HG03097 (cell line): ENCODE measurements around the gene TRIM45.
"Not testable (repeated sequence)": the region's sequence is repeated elsewhere in the genome, so short reads cannot be mapped to it uniquely, and the experiment has no call there.

Experiments used
- ATAC-seq: cut with Tn5 transposase; IDR thresholded peaks from one replicate; pipeline ENCODE4 v1.9.1; 2021; ENCODE audit not compliant: unreplicated experiment, low FRiP score

TRIM45 gene

DNA sequence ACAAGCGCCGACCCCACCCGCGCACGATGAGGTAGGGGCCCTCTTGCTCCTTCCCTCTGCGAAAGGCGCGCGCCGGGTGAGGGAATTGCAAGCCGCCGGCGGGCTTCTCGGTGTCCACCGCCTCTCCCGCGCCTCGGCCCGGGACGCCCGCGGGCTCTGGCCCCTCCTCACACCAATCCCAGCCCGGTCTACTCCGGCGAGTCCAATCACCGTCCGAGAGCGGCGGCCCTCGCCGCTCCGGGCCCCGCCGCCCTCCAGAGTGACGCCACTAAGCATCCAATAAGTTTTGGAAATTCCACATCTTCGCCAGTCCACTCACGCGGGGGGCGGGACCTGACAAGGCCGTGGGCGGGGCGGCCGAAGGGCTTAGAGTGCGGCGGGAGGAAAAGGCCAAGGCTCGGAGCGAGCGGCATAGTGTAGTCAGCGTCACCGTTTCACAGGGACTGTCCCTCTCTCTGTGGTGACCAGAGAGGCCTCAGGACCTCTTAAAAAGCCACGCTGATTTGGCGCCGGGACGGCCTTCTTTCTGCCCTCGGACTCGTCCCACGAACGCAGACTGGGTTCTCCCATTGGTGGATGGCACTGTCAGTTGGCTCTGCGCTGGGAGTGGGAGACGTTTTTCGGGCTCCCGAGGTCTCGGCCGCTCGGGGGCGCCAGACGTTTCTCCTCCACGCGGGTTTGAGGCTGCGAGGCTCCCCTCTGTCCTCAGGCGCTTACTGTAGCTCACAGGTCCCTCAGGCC, at the start of gene TRIM45:
Gene TRIM45 (minus strand): TSS at position 161 of the 741 bp plus-strand sequence. CDS start 548 bp downstream, outside the sequence.
- peak; percentile 92 for ATAC-seq

DNA sequence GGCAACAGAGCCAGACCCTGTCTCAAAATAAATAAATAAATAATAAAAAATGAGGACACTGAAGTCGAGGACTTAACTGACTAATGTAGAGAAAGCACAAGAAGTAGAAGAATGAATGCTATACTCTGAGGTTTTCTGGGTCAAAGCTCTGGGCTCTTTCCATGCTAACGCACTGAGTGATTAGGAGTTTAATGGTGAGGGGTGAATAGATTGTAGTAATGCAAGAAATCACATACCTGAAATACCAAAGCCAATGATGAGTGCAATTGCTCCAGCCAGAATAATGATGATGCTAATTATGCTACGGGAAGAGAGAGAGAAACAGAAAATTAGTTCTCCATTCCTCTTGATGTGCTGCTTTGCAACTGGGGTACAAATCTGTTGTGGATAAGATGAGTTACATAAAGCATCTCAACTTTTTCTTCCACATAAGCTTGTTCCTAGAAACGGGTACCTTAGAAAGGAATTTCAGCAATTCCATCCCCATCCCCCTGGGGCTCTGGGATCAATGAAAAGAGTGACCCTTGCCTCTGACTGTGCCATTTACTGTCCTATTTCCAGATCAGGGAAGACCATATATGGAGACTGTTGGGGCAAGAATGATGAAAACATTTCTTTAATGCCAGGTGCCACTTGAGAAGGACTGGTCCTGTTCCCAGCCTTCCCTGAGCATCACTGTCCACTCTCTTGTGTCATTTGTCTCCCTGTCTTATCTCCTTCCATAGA, 48.5 kb upstream of the TRIM45 start:
- no peak for ATAC-seq

DNA sequence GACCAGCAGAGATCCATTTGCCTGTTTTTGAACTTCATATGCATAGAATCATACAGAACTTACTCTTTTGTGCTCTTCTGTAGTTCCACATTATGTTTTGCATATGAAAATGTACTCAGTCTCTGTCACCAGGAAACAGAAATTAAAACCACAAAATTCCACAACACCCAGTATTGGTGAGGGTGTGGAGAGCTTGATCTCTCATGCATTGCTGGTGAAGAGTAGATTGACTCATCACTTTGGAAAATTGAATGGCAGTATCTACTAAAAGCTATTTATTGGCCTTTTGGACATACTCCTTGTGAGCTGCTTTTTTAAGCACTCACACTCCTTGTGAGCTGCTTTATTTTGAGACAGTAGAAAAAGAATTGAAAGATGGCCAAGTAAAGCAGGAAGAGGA, 45.9 kb upstream of the TRIM45 start:
- no peak for ATAC-seq

GRCh38 chr1:117166076-117166475, 44.5 kb upstream of the TRIM45 start:
- no peak for ATAC-seq

DNA sequence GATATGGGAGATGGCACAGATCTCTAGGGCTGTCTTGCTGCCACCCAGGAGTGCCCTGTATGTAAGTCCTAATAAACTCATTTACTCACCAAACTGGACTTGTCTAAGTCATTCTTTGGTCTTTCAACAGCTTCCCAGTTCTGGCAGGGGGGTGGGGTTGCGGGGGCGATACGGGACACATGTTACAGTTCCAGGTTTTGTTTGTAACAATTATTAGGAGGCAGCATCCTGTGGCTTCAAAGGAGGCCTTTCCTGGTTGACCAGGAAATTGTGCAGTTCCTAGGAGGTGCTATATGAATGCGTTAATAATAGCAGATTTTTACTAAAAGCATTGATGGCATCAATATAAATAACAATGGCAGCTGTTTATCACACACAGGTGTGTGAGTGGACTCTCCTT, 42.7 kb upstream of the TRIM45 start:
- no peak for ATAC-seq

DNA sequence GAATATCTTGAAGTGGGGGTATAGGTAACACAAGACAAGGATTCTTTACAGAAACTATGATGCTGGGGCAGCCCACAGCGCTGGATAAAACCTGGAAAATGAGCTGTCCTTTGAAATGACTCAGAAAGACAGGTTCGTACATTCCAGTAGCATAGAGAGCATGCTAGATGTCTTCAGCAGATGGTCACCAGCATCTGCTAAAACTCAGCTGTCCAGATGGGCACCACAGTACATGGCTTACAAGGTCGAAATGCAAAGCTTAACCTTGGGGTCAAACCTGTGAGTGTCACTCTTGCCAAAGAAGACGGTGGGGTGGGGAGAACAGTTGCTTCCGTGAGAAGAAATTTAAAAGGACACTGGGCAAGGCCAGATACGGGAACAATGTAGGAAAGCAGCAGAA, 41.3 kb upstream of the TRIM45 start:
- no peak for ATAC-seq

DNA sequence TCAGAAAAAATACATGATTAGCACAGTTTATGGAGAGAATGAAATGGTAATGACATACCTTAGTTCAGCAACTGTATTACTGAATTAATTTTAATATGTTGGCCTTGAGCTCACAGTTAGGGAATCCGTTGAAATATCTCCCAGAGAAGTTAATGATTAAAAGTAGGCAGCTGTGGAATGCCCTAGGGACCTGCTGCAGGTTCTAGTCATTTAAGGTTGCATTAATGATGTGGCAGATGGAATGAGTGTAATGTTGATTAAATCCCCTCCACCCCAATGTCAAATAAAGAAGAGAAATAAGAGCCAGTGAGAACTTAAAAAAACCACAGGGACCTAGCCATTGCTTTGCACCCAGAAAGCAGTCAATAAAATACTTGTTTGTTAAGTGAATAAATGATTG, 40.3 kb upstream of the TRIM45 start:
- ATAC-seq = no peak

DNA sequence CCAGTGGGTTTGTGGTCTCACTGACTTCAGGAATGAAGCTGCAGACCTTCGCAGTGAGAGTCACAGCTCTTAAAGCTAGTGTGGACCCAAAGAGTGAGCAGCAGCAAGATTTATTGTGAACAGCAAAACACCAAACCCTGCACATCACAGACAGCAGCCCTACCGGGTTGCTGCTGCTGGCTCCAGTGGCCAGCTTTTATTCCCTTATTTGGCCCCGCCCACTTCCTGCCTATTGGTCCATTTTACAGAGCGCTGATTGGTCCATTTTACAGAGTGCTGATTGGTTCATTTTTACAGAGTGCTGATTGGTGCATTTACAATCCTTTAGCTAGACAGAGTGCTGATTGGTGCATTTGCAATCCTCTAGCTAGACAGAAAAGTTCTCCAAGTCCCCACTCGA, 29.8 kb upstream of the TRIM45 start:
- ATAC-seq = not testable (repeated sequence)

DNA sequence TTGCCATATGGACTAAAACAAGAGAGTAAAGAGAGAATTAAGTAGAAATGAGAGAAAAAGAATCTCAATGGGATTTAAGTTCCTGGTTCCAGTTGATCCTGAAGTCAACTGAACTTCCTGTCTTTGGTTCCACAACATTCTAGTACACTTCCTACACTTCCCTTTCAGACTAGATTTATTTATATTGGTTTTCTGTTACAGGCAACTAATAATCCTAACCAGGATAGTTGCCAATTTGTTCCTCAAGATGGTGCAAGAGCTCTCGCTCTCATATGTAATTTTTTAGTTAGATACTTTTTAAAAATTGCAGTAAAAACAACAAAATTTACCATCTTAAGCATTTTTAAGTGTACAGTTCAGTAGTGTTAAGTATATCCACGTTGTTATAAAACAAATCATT, 28.8 kb upstream of the TRIM45 start:
- ATAC-seq = no peak

DNA sequence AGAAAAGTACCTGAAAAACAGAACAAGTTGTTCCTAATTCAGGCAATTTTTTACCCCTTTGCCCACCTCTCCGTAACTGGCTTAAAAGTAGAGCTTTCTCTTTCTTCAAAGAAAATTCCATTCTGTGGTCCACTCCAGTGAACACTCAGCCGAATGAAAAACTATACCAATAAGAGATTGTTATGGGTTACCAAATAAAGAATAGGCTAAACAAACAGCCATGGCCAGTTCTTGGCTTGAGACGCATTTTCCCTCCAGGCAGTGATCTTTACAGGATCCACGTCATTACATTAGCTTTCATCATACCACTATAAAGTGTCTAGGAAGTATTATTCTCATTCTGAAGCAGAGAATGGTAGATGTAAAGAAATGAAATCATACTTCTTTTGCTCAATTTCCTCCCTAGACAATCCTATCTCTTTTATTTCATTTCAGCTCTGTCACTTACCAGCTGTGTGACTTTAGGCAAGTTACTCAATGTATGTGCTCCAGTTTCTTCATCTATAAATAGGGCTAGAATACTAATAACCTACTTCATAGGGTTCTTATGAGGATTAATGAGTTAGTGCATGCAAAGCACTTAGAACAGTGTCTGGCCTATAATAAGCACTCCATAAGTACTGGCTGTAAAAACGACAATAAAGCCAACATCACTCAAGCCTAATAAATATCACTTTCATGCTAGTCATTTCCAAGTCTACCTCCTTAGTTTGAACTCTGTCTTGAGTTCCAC, 26.5 kb upstream of the TRIM45 start:
- ATAC-seq = no peak

GRCh38 chr1:117147341-117147831, 25.8 kb upstream of the TRIM45 start:
- no peak for ATAC-seq

DNA sequence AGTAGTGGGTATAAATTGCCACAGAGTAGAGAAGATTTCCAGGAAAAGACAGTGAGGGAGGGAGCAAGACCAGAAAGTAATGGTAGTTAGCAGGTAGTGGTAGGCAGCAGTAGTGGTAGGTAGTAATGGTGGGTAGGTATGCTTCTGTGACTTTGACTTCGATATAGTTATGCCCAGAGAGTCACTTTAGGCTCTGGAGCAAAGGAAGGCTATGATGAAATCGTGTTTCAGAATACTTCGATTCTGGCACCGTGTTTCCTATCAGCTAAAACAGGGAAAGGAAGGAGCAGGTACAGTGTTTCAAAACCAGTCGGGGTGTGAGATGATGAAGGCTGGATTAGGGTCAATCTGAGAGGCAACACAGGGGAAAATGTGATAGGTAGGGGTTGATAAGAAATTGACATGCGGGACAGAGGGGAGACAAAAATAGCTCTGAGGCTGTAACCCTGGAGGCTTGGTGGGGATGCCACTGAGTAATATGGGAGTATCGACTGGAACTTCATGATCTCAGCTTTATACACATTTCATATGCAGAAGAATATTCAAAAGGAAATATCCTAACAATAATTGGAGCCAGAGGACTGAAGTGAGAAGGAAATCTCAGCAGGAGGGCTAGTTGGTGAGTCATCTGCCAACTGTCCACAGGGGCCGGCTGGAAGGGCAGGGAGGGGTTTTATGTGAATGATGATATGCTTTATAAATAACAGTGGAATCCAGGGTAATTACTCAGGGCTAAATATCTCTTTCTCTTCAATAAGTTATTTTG, 25.2 kb upstream of the TRIM45 start:
- no peak for ATAC-seq

- no peak for ATAC-seq
Observed at GRCh38 chr1:117146072-117146471, 24.5 kb upstream of the TRIM45 start.

- ATAC-seq = no peak
Observed at GRCh38 chr1:117143871-117144270, 22.3 kb upstream of the TRIM45 start.

- ATAC-seq = no peak
Observed at GRCh38 chr1:117143172-117143571, 21.6 kb upstream of the TRIM45 start.

GRCh38 chr1:117142200-117142599, 20.7 kb upstream of the TRIM45 start:
- no peak for ATAC-seq

DNA sequence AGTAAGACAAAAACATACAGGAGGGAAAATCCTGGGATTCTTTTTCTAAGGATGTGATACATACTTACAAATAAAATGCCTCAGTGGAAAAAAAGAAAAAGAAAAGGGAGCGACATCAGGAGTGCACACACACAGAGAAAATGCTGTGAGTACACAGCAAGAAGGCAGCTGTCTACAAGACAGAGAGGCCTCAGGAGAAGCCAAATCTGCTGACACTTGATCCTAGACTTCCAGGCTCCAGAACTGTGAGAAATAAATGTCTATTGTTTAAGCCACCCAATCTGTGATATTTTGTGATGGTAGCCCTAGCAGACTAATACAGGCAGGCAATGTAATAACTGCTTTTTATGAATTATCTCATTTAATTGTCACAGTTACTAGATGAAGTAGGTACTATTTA, 17.0 kb upstream of the TRIM45 start:
- ATAC-seq = no peak

DNA sequence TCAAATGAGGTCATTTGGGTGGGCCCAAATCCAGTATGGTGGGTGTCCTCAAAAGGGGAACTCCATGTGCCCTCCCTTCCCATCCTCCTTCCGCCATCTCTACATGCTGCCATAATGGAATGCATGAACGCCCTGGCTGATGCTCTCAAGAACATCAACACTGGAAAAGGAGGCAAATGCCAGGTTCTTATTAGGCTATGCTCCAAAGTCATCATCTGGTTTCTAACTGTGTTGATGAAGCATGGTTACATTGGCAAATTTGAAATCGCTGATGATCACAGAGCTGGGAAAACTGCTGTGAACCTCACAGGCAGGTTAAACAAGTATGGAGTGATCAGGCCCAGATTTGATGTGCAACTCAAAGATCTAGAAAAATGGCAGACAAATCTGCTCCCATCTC, 16.6 kb upstream of the TRIM45 start:
- no peak for ATAC-seq

DNA sequence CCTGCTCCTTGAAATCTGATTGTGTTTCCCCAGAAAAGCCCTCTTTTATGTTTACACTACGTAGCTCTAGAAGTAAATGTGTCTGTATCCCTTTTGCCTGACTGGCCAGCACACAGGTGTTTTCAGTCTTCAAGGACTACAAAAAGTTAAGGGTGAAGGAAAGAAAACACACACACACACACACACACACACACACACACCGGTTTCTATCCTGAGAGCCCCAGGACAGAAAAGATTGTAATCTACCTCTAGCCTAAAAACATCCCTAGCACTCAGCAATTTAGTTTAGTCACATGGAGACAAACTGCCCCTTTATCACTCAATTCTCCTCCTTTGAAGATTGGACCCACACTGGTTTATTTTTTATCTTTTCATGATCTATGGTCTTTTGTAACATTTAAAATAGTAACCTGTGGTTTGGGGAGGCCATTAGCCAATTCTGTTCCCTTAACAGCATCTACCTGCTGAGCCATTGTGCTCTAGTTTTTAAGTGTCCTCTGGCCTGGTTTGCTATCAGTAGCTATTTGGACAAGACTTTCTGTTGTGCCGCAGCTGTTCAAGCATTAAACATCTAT, 15.8 kb upstream of the TRIM45 start:
- ATAC-seq = no peak

- ATAC-seq = no peak
Observed at GRCh38 chr1:117136749-117137148, 15.2 kb upstream of the TRIM45 start.
